Left cardiac atrium (tissue), 4 donors: ENCODE data around the gene NMNAT3. TPM values are rescaled to one million over a fixed set of nuclear protein-coding genes. Genes with fewer than 3 reads are reported as not detected.

ENCODE experiments used
- ATAC-seq, 2 donors: fragments of 200-7000 bp; cut with Tn5 transposase; one replicate each; pipeline ENCODE4 v1.9.1; 2020; ENCODE audit warnings: mild to moderate bottlenecking in 2 of 2, moderate library complexity in 2 of 2
- DNase-seq: peaks from one replicate; pipeline ENCODE4 v3.0.0-alpha.2; 2020
- intact Hi-C, 2 donors: fragments of 100-400 bp; cut with DNase I; formaldehyde crosslinking; loops; one replicate each; pipeline versions ENCODE4 v1.14.1 to v1.15.1; 2022 to 2023
- total RNA-seq, 2 donors: library from RNA; stranded (reverse); fragmentation: NEBNext Ultra II Directional; extraction: Animal tissue kit (Norgen Biotek cat#: 25700); gene quantifications; one replicate each; pipeline ENCODE4 v1.2.1, GENCODE V29; 2021
- donor health status: DM: no; HTN: yes; CAD: no.
- donor health status: DM: no; HTN: yes; CAD: no; lungs with severe emphysema.
- donor health status: DM: yes; HTN: yes; CAD: no.
- donor health status: Dilated cardiomyopathy.

NMNAT3 gene
- total RNA-seq, 2 donors from 2014 or later: 13.0 to 14.8 TPM

DNA sequence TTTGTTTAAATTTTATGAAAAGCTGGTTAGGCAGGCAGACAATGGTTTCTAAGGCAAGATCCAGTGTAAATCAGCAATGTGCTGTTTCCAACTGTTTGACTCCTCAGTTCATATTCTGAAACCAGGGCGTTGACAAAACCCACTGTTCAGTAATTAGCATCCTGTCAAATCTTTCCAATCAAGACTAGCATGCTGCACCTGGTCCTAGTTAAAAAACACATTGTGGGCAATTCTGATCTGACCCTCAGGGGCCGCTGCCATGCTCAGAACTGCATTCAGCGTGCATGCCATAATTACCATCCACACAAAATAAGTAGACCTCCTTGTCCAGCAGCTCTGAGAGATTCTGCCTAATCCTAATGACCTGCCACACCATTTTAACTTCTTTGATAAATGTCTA is 117.4 kb downstream of the NMNAT3 start:
- intact Hi-C loops: no loop called here
- no peak for ATAC-seq
- no peak for DNase-seq

DNA sequence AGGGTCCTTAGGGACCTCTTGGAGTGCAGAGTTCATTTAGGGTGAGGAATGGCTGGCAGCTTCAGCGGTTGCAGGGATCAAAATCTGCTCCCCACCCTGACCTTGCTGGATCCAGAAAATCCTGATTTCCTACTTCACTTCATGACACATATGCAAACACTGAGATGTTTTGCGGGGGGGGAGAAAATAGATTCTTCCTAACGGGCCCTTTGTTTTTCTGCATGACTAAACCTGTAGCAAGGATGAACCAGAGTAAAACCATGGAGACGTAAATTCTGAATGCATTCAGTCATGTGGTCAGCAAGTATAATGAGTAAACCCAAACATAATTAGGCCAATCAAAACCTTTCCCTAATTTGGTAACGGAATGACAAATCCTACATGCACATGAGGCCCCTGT is 118.2 kb downstream of the NMNAT3 start:
- intact Hi-C loops: loop anchor here in 1 of 2 donors (10.0 kb wide), 1 partner anchor 135 kb away; no protein-coding TSS in a partner anchor
- ATAC-seq: no peak
- no peak for DNase-seq

DNA sequence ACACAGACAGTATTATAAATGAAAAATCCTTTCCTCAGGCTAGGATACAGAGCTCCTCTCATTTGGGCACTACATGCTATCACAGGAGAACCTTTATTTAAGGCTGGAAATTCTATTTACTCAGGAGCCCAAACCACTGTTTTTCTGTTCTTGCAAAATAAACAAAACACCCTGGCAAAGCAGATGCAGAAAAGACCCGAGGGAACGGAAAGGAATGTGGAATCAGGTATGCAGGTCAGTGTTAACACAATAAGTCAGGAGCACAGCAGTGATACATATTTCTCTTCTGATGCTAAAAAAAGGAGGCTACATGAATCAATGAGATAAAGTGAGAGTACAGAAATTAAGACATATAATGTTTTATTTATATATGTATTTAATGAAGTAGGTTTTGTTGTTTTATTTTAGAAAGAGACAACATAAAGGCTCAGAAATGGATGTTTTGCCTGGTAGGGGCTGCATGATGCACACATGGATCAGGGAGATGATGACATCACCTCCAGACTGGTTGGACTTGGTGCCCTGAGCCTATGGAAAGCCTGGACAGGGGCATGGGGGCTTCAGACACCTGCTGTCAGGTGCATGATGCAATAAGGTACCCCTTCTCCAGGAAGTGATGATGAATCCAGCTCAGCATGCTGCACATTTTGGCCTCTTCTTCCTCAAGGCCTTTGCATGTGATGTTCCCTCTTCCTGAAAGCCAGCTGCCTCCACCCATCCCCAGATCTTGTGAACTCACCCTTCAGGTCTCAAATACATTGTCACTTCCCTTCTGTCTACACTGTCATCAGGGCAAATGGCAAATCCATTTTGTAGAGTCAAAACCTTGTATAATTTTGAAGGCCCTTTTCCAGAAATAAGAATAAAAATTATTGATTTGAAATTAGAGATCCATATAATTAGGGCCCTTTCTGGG is 119.2 kb downstream of the NMNAT3 start:
- DNase-seq (no peak), ATAC-seq (no peak)
- intact Hi-C loops: loop anchor here in 1 of 2 donors (10.0 kb wide), 1 partner anchor 134 kb away; no protein-coding TSS in a partner anchor

- ATAC-seq (no peak), DNase-seq (no peak)
- intact Hi-C loops: loop anchor here in 1 of 2 donors (10.0 kb wide), 1 partner anchor 132 kb away; no protein-coding TSS in a partner anchor
These were observed 120.7 kb downstream of the NMNAT3 start for GRCh38 chr3:139557041-139557440.

DNA sequence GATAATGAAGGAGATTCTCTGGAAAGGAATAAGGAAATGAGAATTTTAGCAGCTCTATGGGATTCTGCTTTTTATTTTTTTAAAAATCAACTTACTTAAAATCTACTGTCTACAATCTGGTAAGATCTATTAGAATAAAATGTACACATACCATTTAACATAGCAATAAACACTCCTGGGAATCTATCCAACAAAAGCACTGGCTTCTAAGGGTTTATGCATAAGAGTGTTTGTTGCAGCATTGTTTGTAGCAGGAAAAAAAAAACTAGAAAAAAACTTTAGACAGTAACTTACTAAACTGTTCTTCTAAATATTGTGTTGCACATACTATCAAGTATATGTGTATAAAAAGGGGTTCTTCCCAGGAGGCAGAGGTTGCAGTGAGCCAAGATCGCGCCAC is 122.5 kb downstream of the NMNAT3 start:
- intact Hi-C loops: loop anchor here in 1 of 2 donors (10.0 kb wide), 1 partner anchor 130 kb away; no protein-coding TSS in a partner anchor

GRCh38 chr3:139554628-139555027 is 123.1 kb downstream of the NMNAT3 start:
- intact Hi-C loops: loop anchor here in 1 of 2 donors (10.0 kb wide), 1 partner anchor 130 kb away; no protein-coding TSS in a partner anchor
- no peak for DNase-seq
- ATAC-seq: no peak

More for the DNA sequence above, 122.5 kb downstream of the NMNAT3 start:
- ATAC-seq (no peak), DNase-seq (no peak)

DNA sequence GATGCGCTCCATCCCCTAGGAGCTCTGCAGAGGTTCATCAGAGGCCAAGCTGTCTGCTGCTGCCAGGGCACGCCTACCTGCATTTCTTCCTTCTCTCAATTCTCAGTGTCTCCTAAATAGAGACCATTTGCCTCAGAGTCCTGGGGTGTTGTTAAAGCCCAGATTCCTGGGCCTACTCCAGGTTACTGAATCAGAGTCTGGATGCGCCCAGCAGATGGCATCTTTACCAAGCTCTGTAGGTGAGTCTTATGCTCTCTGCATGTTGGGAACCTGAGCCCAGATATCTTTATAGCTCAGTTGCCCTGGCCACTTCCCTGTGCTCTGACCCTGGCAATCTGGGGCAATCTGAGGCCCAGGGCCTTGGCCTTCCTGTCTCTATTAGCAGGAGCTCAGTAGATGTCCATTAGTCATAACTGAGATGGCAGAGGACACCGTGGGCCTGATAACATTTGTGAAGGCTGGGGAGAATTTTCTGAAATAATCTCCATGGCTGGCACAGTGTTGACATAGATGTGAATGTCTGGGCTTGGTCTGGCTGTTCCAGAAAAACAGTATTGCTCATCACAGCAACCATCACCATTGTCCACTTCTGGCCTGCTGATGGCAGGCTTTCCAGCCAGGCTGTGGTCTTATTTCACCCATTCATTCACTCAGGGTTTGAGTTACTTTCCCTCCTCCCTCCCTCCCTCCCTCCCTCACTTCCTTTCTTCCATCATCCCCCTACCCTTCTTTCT is 125.0 kb downstream of the NMNAT3 start:
- intact Hi-C loops: loop anchor here in 1 of 2 donors (10.0 kb wide), 1 partner anchor 128 kb away; no protein-coding TSS in a partner anchor
- peak in 1 of 2 donors; percentile 42 for ATAC-seq
- DNase-seq: no peak

- no peak for DNase-seq
- peak in 1 of 2 donors; percentile 55 for ATAC-seq
- intact Hi-C loops: no loop called here
These were observed 129.0 kb downstream of the NMNAT3 start for GRCh38 chr3:139548801-139549200.

GRCh38 chr3:139547666-139548065 is 130.1 kb downstream of the NMNAT3 start:
- ATAC-seq (peak in 1 of 2 donors; percentile 50), DNase-seq (no peak)
- intact Hi-C loops: no loop called here

- no peak for ATAC-seq
- no peak for DNase-seq
- intact Hi-C loops: no loop called here
These were observed 131.0 kb downstream of the NMNAT3 start for GRCh38 chr3:139546772-139547171.

GRCh38 chr3:139541532-139542288 is 136.1 kb downstream of the NMNAT3 start:
- no peak for DNase-seq
- intact Hi-C loops: no loop called here

DNA sequence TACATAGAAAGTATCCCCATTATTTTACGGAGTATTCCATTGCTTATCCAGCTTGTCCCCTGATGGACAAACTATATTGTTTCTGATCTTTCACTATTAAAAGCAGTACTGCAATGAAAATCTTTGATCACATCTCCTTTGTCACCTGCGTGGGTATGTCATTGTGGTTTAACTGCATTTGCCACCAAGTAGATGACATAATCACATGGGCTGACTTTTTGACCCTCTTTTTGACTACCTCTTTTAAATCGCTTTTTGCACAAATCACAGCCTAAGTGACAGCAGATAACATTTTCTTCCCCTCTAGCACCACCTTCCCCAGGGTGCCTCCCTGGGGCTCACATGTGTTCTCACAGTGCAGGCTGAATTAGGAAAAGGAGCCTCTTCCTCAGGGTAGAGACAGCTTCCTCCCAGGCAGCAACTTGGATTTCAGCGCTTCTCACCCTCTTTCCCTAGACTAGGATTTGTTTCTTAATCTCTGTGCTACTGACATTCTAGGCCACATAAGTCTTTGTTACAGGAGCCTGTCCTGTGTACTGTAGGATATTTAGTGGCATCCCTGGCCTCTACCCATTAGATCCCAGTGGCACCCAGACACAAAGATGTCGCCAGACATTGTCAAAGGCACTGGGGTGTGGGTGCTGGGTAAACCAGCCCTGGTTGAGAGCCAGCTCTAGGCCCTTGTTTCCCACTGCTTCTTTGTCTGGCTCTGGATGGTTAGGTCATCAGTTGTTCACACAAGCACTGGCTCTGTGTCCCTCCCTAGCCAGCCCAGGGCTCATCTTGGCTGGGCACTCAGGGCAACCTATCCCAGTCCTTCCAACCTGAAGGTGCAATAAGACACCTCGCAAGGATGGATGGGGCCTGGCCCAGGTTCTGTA is 136.9 kb downstream of the NMNAT3 start:
- DNase-seq (no peak), ATAC-seq (no peak)
- intact Hi-C loops: no loop called here

More at GRCh38 chr3:139541532-139542288, 136.1 kb downstream of the NMNAT3 start:
- ATAC-seq: no peak

GRCh38 chr3:139538733-139539132 is 139.0 kb downstream of the NMNAT3 start:
- DNase-seq (peak; percentile 58), ATAC-seq (peak; percentile 3 to 41)
- intact Hi-C loops: no loop called here

DNA sequence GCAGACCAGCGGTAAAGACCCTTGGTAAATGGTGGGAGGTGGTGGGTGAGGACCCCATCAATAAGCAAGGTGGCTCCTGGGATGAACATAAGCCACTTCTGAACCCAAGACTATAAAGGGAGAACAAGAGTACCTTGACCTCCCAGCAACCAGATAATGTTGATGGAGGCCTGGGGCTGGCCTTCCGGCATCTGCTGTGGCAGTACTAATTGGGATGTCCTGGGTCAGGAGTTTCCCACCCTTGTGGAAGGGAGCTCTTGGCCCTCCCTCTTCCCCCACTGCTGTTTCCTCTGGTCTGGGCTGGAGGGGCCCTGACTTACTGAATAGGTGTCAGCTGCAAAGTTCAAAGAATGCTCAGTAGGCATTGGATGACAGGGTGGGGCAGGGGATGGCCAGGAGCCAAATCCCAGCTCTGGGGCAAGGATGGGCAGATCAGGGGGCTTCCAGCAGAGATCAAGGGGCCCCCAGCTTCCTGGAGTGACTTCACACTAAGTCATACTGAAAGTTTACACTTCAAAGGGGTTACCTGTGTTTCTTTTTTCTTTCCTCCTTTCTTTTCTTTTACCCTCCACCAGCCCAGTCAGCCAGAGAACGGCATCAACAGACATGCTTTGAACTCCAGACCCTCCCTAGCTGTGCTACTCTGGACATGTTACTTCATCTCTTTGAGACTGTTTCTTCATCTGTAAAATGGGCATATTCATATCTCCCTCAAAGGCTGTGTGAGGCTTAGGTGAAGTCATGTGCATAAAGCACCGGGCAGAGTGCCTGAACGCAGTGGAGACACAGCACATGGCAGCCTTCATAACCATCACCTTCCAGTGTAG is 139.8 kb downstream of the NMNAT3 start:
- ATAC-seq: no peak
- intact Hi-C loops: no loop called here

GRCh38 chr3:139537361-139537760 is 140.4 kb downstream of the NMNAT3 start:
- ATAC-seq (no peak), DNase-seq (no peak)
- intact Hi-C loops: no loop called here

More for the DNA sequence above, 139.8 kb downstream of the NMNAT3 start:
- DNase-seq: no peak

DNA sequence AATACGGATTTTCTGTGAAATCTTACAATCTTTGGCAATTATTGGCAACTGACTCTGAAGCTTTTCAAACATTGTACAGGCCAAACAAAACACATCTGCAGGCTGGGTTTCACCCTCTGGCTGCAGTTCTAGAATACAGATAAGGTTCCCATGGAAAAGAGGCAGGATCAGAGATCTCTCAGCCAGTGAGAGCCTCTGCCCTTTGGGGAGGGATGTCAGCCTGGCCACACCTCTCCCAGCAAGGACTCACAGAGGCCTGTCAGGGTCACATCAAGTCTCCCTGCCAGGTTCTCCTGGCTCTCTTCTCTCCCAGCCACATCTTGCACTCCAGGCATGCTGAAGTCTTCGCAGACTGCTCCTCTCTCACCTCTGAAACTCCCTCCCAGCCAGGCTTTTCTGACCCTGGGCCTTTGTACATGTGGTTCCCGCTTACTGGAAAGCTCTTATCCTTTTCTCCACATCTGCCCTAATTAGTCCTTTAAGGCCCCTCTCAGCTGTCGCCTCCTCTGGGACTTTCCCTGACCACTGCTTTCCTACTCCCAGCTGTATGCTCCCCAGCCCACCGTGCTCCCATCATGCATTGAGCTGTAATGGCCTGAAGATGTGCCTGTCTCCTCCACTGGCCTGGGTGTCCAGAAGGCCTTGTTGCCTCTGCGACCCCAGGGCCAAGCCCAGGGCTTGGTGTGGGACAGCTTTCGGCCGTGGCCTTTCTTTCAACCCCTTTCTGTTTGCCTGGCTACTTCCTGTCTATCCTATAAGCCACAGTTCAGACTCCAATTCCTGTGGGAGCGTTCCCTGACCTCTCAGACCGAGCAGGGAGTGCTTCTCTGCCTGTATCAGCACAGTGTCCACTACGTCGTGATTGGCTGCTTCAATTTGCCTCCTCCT is 142.5 kb downstream of the NMNAT3 start:
- ATAC-seq: peak; percentile 86 to 92
- intact Hi-C loops: no loop called here
- peak; percentile 87 for DNase-seq
